ENCODE data around the gene SORCS2. TPM values are rescaled to one million over a fixed set of nuclear protein-coding genes. Genes with fewer than 3 reads are reported as not detected.

The SORCS2 gene
- total and polyA plus RNA-seq, 12 donors: 0.25 to 5.4 (median 2.2) TPM

DNA sequence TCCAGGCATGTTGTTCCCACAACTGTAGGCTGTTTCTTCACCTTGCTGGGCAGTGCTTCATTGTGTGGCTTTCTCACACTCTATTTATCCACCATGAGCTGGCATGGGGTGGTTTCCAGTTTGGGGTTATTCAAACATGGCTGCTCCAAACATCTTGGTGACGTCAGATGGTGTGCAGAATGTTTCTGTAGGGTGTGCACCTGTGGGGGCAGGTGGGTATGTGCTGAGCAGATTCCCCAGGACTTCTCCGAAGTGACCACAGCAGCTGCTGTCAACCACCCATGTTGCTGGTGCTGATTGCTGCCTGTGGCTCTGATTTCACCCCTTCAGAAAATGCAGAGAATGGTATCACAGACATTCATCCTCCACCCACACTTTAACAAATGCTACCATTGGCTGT lies 247.4 kb downstream of the SORCS2 start:
- Histone ChIP-seq H3K27ac (no peak overlapping the region), H3K4me3 (no peak overlapping the region), H3K36me3 (no peaks in the 10 kb centered on the region), H3K4me1 (peaks cover 0 to 3% (median 0%) of the 10 kb centered on the region in 9 donors), H3K9me3 (peaks cover 0 to 11% (median 0%) of the 10 kb centered on the region in 11 donors), H3K27me3 (peaks cover 0 to 11% (median 3%) of the 10 kb centered on the region in 7 donors)
- intact Hi-C loops (cut with DNase I): no loop called here
- DNase-seq (no peak), ATAC-seq (no peak)
- WGBS, 2 donors: 84 to 91% methylated on average over 2 of the region's 2 CpGs
- no peak for TF ChIP-seq CTCF (IDR thresholded peaks at IDR 0.05)

GRCh38 chr4:7441201-7441600 lies 248.9 kb downstream of the SORCS2 start:
- intact Hi-C loops (cut with DNase I): no loop called here
- Histone ChIP-seq H3K27ac (no peak overlapping the region), H3K9me3 (peaks cover 0 to 11% (median 0%) of the 10 kb centered on the region in 11 donors), H3K4me3 (no peak overlapping the region), H3K36me3 (no peaks in the 10 kb centered on the region), H3K27me3 (peaks cover 0 to 15% (median 3%) of the 10 kb centered on the region in 7 donors), H3K4me1 (no peaks in the 10 kb centered on the region)
- 83 to 87% methylated on average over 3 to 7 of the region's 7 CpGs for WGBS, 2 donors
- TF ChIP-seq CTCF (IDR thresholded peaks at IDR 0.05): no peak
- no peak for DNase-seq
- ATAC-seq: no peak

- intact Hi-C loops (cut with DNase I): no loop called here
Observed at GRCh38 chr4:7442574-7443162, 250.3 kb downstream of the SORCS2 start.

GRCh38 chr4:7444314-7444713 lies 252.0 kb downstream of the SORCS2 start:
- Histone ChIP-seq H3K9me3 (peaks cover 0 to 3% (median 0%) of the 10 kb centered on the region in 11 donors), H3K4me3 (no peak overlapping the region), H3K27ac (no peak overlapping the region), H3K36me3 (no peaks in the 10 kb centered on the region), H3K27me3 (peaks cover 0 to 17% (median 3%) of the 10 kb centered on the region in 7 donors), H3K4me1 (no peaks in the 10 kb centered on the region)
- DNase-seq: no peak
- 94% methylated on average over 3 of the region's 3 CpGs for WGBS, 2 donors
- intact Hi-C loops (cut with DNase I): no loop called here
- peak in 1 of 8 donors; percentile 37 for ATAC-seq
- TF ChIP-seq CTCF (IDR thresholded peaks at IDR 0.05): no peak

More at GRCh38 chr4:7442574-7443162, 250.3 kb downstream of the SORCS2 start:
- WGBS, 2 donors: 47 to 58% methylated on average over 15 of the region's 15 CpGs
- no peak overlapping the region for H3K4me3 ChIP-seq
- no peak overlapping the region for H3K27ac ChIP-seq
- H3K36me3 ChIP-seq: no peaks in the 10 kb centered on the region
- no peaks in the 10 kb centered on the region for H3K4me1 ChIP-seq
- peaks cover 0 to 17% (median 3%) of the 10 kb centered on the region in 7 donors for H3K27me3 ChIP-seq
- H3K9me3 ChIP-seq: peaks cover 0 to 11% (median 0%) of the 10 kb centered on the region in 11 donors
- no peak for TF ChIP-seq CTCF (IDR thresholded peaks at IDR 0.05)
- DNase-seq (no peak), ATAC-seq (no peak)
